PC-9 (cell line): ENCODE results near the gene TPPP. TPM values are rescaled to one million over a fixed set of nuclear protein-coding genes. Genes with fewer than 3 reads are reported as not detected.
"Not testable (repeated sequence)": the region's sequence is repeated elsewhere in the genome, so short reads cannot be mapped to it uniquely, and the experiment has no call there.

Source experiments
- BruUV-seq: library from RNA; stranded (reverse); fragments of 400-500 nt; replicated peaks from 2 replicates; lab custom pipeline; 2021; lab: Mats Ljungman, UMichigan
- CTCF ChIA-PET: fragments of 300-600 bp; sonication (Branson Sonifier 250); formaldehyde crosslinking; loops from one replicate; lab custom pipeline; 2022; ENCODE audit warnings: antibody characterized with exemption; lab: Charles Lee
- POLR2A ChIA-PET: fragments of 300-600 bp; sonication (Branson Sonifier 250); formaldehyde crosslinking; loops from one replicate; lab custom pipeline; 2022; ENCODE audit warnings: antibody characterized with exemption; ENCODE audit not compliant: unreplicated experiment; lab: Charles Lee
- DNase-seq, 2 experiments: peaks; one replicate each; pipeline versions ENCODE4 v3.0.0 to v3.0.0-alpha.2; 2015 to 2022; ENCODE audit warnings: mixed read lengths in 1 of 2
- H2AFZ ChIP-seq: fragments of 200-600 bp; sonication (generic); 2 replicates; pipeline ENCODE4 v1.8.1; 2017; ENCODE audit warnings: antibody characterized with exemption
- H3F3A ChIP-seq: fragments of 200-600 bp; sonication (generic); 2 replicates; pipeline ENCODE4 v1.8.1; 2017; ENCODE audit warnings: antibody characterized with exemption, mild to moderate bottlenecking, low read depth; ENCODE audit not compliant: insufficient read depth
- H3K27ac ChIP-seq: fragments of 200-600 bp; sonication (generic); 2 replicates; pipeline ENCODE4 v1.6.1; 2016; ENCODE audit warnings: mixed run types
- H3K27me3 ChIP-seq: fragments of 200-600 bp; sonication (generic); 2 replicates; pipeline ENCODE4 v1.6.1; 2016; ENCODE audit warnings: low read depth, mixed run types; ENCODE audit not compliant: insufficient read depth
- H3K36me3 ChIP-seq: fragments of 200-600 bp; sonication (generic); 2 replicates; pipeline ENCODE4 v1.6.1; 2016; ENCODE audit warnings: low read depth, mixed run types
- H3K4me1 ChIP-seq: fragments of 200-600 bp; sonication (generic); replicated peaks from 2 replicates; pipeline ENCODE4 v1.6.1; 2016; ENCODE audit warnings: mixed run types; ENCODE audit not compliant: insufficient read depth
- H3K4me2 ChIP-seq: fragments of 200-600 bp; sonication (generic); 2 replicates; pipeline ENCODE4 v1.6.1; 2017; ENCODE audit warnings: mixed run types
- H3K4me3 ChIP-seq: fragments of 200-600 bp; sonication (generic); 2 replicates; pipeline ENCODE4 v1.6.1; 2016; ENCODE audit warnings: mixed run types
- H3K79me2 ChIP-seq: fragments of 200-600 bp; sonication (generic); 2 replicates; pipeline ENCODE4 v1.6.1; 2017; ENCODE audit warnings: low read depth, mixed run types
- H3K9me2 ChIP-seq: fragments of 200-600 bp; sonication (generic); 2 replicates; pipeline ENCODE4 v1.8.1; 2017; ENCODE audit warnings: mild to moderate bottlenecking; ENCODE audit not compliant: insufficient read depth
- H3K9me3 ChIP-seq: fragments of 200-600 bp; sonication (generic); 2 replicates; pipeline ENCODE4 v1.8.1; 2016; ENCODE audit warnings: low read depth; ENCODE audit not compliant: insufficient read depth
- H4K20me1 ChIP-seq: fragments of 200-600 bp; sonication (generic); 2 replicates; pipeline ENCODE4 v1.8.1; 2017; ENCODE audit not compliant: insufficient read depth
- intact Hi-C: fragments of 100-400 bp; cut with micrococcal nuclease; formaldehyde crosslinking; loops from one replicate; pipeline ENCODE4 v1.10.0; 2022; ENCODE audit not compliant: unreplicated experiment
- total RNA-seq: library from RNA; stranded (reverse); gene quantifications from 2 replicates; pipeline ENCODE4 v1.2.3, GENCODE V29; 2021

TPPP gene
- total RNA-seq, 1 experiment from 2014 or later, result 0.17 TPM

- H3K27ac ChIP-seq, CTCF ChIA-PET, H3K36me3 ChIP-seq, POLR2A ChIA-PET, H4K20me1 ChIP-seq, H3K79me2 ChIP-seq, DNase-seq, intact Hi-C loops, H3F3A ChIP-seq, H3K9me3 ChIP-seq, H3K9me2 ChIP-seq, H3K4me3 ChIP-seq, H3K4me1 ChIP-seq, H2AFZ ChIP-seq, H3K4me2 ChIP-seq, BruUV-seq: not testable (repeated sequence)
- peaks cover 22% of the 10 kb centered on the region for H3K27me3 ChIP-seq
Observed at GRCh38 chr5:680836-681235, 12.3 kb downstream of the TPPP start.

DNA sequence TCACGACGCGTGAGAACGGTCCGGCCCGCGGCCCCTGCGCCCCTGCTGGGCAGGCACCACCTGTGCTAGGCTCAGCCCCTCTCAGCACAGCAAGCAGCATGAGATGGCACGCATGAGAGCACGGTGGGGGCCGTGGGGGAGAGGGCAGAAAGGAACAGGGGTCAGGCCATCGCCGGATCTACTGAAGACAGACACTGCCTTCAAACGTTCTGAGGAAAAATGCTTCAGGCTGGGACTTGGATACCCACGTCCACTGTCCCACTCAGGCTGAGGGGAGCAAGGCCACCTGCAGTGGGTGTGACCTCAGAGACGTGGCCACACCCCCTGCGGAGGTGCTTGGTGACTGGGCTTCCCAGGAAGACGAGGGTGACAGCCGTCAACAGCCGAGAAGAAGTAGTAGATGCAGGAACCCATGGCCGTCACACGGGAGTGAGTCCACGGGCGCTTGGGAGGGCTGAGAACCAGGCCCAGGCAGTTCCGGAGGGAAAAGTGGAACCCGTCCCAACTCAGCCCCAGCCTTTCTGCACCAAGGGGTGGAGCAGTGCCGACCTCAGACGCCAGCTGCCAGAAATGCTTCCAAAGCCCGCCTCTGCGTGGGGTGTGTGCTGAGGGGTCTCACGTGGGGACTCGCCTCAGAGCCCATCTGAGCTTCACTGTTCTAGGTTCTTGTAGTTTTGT, 12.9 kb downstream of the TPPP start:
- H2AFZ ChIP-seq, H4K20me1 ChIP-seq, CTCF ChIA-PET, H3K4me3 ChIP-seq, DNase-seq, intact Hi-C loops, BruUV-seq, POLR2A ChIA-PET, H3K36me3 ChIP-seq, H3K4me2 ChIP-seq, H3K9me2 ChIP-seq, H3F3A ChIP-seq, H3K27ac ChIP-seq, H3K4me1 ChIP-seq, H3K9me3 ChIP-seq, H3K79me2 ChIP-seq: not testable (repeated sequence)
- peaks cover 16% of the 10 kb centered on the region for H3K27me3 ChIP-seq

- H3K36me3 ChIP-seq, H3K4me1 ChIP-seq, H3K9me3 ChIP-seq, DNase-seq, H3F3A ChIP-seq, H4K20me1 ChIP-seq, H3K79me2 ChIP-seq, H3K4me3 ChIP-seq, H3K4me2 ChIP-seq, H3K27ac ChIP-seq, H2AFZ ChIP-seq, H3K27me3 ChIP-seq, BruUV-seq, H3K9me2 ChIP-seq: not testable (repeated sequence)
- intact Hi-C loops, result loop anchor here (10.0 kb wide), 1 partner anchor 145 kb away; no protein-coding TSS in a partner anchor
- POLR2A ChIA-PET, result interaction anchor here (0.6 kb wide), 1 partner anchor 9 kb away, joined by 3 read pairs; no protein-coding TSS in a partner anchor
- CTCF ChIA-PET, result interaction anchor here (0.5 kb wide), 1 partner anchor 232 kb away, joined by 3 read pairs; no protein-coding TSS in a partner anchor
Observed at GRCh38 chr5:679166-679895, 13.8 kb downstream of the TPPP start.

GRCh38 chr5:678521-678920, 14.6 kb downstream of the TPPP start:
- POLR2A ChIA-PET, result not testable (repeated sequence)

More at GRCh38 chr5:678521-678920, 14.6 kb downstream of the TPPP start:
- H3K4me1 ChIP-seq, H2AFZ ChIP-seq, CTCF ChIA-PET, H3K9me2 ChIP-seq, DNase-seq, H3K27ac ChIP-seq, H3K4me2 ChIP-seq, H3K9me3 ChIP-seq, BruUV-seq, H3K4me3 ChIP-seq, H3F3A ChIP-seq, H4K20me1 ChIP-seq, H3K36me3 ChIP-seq, H3K27me3 ChIP-seq, H3K79me2 ChIP-seq: not testable (repeated sequence)
- intact Hi-C loops, result loop anchor here (10.0 kb wide), 1 partner anchor 146 kb away; no protein-coding TSS in a partner anchor
